NCI-H1105 treated with DMSO at 0.1 percent for 48 hours (cell line): ENCODE measurements around the gene RARB.
A peak's percentile ranks its signal among the peaks of the same experiment; 100 is the strongest.

Experiments
- DNase-seq: peaks from one replicate; lab custom pipeline; 2025; lab: John Stamatoyannopoulos, UW

The RARB gene

DNA sequence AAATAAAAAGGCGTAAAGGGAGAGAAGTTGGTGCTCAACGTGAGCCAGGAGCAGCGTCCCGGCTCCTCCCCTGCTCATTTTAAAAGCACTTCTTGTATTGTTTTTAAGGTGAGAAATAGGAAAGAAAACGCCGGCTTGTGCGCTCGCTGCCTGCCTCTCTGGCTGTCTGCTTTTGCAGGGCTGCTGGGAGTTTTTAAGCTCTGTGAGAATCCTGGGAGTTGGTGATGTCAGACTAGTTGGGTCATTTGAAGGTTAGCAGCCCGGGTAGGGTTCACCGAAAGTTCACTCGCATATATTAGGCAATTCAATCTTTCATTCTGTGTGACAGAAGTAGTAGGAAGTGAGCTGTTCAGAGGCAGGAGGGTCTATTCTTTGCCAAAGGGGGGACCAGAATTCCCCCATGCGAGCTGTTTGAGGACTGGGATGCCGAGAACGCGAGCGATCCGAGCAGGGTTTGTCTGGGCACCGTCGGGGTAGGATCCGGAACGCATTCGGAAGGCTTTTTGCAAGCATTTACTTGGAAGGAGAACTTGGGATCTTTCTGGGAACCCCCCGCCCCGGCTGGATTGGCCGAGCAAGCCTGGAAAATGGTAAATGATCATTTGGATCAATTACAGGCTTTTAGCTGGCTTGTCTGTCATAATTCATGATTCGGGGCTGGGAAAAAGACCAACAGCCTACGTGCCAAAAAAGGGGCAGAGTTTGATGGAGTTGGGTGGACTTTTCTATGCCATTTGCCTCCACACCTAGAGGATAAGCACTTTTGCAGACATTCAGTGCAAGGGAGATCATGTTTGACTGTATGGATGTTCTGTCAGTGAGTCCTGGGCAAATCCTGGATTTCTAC is at the start of gene RARB:
RARB (plus strand) TSS at position 322 of the 847 bp plus-strand sequence; CDS start at position 791, 469 bp downstream.
- peak; percentile 10 for DNase-seq

DNA sequence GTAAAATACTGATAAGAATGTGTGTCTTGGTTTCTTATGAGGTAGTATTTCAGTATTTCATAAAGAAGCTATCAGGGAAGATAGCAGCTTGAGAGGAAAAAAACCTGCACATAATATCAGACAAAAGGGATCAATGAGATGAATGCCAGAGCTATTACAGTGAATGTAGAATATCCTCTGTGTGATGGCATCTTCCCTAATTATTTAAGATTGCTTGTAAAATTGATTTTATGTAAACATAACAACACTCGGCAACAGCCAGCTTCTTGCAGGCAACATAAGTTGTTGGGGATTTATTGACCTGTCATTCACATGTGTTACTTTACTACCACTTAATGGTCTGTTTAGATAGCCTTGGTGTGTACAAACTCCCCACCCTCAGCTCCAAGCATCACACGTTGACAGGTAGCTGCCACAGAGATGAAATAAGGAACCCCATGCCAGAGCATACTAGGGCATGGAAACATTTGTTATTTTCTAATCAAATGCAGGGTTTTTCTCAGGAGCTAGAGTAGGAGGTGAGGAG is 49.2 kb upstream of the RARB start:
- DNase-seq = no peak

DNA sequence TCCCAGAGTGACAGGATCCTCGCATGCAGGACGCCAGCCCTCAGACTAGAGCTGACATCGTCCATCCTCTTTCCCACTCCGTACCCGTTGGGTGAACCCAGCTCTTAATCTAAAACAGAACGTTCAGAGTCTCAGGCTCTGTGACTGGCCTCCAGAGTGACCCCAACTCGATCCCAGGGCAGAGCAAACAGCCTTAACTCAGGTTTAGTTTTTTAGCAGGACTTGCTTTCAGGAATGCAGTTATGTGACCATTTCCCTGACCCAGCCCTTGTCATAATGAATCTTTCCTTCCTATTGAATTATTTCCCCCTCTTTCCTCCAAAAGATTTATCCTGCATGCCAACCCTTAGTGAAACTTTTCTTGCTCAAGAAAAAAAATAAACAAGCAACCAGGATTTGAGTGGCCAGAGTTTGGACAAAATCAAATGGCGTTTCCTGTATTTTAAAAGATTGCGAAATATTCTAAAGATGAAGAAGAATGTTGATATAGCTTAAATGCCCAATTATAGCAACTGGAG is 47.8 kb upstream of the RARB start:
- DNase-seq = no peak

DNA sequence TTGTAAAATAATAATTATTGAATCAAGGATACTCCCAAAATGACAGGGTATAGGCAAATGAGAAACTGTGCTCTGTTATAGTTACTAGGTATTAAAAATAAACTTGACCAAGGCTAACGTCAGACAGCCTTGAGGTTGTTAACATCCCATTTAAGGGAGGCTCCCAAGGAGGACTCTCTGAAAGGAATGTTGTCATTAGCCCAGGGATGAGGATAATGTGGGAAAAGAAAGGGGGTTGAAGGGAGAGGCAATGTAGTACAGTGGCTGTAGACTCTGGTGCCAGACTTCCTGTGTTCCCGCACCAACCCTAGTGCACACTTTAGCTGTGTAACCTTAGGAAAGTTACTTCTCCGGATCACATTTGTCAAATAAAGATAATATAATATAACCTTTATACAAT is 47.0 kb upstream of the RARB start:
- no peak for DNase-seq

DNA sequence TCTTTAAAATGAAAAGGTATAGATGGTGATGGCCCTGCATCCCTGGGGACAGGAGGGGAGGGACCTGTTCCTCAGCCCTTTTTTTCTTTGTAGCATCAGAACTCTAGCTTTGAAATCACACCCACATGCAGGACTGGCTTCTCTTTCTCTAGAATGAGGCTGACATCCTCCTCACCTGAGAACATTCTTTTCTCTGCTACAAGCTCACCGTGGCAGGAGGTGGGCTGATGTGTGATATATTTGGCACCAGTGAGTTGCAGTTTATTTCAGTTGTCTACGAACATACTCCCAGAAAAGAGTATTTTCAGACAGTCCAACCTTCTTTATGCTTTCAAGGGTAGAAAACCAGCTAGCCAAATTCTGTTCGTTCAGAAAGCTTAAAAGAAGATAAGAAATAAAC is 43.6 kb upstream of the RARB start:
- DNase-seq = no peak

DNA sequence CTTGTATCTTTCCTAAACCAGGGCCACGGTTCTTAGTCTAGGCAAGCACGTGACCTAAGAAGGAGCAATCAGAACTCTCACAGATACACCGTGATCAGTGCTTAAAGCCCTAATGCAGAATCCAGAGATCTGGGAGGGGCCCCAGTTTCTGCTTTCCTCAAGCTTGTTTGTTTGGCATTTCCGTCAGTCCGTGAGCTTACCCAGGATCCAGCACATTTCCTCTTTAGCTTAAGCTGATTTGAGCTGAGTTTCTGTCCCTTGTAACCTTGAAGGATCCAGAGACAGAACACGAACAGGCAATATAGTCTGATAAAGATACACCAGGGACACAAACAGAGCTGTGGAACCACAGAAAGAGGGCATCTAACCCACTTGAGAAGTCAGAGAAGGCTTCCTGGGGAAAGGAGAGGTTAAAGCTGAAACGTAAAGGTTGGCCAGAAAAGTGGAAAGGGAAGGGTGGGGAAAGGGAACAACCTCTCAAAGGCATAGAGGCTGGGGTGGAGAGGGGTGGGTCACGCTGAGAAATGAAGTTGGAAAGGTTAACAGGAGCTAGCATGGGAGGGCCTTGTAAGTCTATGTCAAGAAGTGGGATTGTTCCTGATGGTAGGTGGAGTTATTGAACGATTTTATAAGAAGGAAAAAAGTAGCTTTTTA is 42.1 kb upstream of the RARB start:
- no peak for DNase-seq

DNA sequence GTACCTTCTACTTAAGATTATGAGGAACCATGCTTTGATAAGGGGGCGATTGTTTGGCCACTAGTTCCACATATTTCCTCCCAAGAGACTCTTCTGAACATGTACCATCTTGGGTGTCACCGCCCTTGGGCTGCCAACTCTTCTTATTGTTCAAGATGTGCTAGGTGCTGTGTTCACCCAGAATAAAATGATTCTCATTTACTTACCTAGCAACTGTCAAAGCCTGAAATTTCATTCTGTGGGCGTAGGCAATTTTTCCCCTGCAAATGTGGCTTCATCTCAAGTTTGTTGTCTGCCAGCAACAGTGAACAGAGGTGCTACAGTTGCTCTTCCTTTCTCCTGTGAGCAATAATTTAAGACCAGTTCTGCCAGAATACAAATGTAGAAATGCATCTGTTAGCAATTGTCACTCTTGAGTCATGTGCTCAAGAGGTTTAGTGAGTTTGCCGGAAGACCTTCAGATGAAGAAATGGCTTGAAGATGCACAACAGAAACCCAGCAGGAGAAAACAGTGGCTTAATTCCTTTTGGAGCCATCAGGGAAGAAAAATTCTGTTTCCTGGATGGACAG is 41.3 kb upstream of the RARB start:
- no peak for DNase-seq

DNA sequence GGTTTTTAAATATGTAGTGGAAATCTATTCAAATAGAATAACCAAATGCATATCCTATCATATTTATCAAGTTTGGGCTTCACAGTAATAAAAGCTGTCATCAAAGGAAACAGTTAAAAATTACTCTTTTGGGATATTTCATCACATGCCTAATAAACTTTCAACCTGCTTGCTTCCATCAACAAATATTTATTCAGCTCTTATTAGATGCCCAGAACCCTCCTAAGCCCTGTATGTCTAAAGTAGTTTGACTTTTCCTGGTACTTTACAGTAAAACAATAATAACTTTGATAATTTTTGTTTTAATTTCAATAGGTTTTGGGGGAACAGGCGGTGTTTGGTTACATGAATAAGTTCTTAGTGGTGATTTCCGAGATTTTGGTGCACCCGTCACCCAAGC is 37.5 kb upstream of the RARB start:
- no peak for DNase-seq

DNA sequence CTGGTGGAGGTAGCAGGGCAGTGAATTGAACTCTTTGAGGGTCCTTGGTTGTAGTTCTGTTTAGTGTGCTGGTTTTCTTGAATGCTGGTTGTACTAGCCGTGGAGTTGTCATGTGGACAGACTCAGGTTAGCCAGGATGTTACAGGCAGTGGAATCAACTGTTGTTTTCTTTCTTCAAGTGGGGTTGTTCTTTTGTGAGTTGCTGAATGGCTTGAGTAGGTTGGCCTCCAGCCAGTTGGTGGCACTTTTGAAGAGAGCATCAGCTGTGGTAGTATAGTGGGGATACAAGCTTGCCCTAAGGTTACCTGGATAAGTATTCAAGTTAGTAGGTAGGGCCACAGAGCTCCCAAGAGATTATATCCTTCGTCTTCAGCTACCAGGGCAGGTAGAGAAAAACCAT is 31.8 kb upstream of the RARB start:
- peak; percentile 1 for DNase-seq

DNA sequence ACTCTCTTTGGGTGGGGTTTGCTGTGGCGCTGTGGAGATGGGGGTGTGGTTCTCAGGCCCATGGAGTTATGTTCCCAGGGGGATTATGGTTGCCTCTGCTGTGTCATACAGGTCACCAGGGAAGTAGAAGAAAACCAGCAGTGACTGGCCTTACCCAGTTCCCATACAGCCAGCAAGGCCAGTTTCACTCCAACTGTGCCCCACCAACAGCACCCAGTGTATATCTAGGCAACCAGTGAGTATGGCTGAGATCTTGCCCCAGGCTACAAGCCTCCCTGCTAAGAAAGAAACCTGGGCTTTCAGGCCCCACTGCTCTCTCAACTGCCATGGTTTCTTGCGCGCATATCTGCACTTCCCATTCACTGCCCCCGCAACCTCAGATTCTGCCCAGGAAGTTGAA is 31.4 kb upstream of the RARB start:
- no peak for DNase-seq

DNA sequence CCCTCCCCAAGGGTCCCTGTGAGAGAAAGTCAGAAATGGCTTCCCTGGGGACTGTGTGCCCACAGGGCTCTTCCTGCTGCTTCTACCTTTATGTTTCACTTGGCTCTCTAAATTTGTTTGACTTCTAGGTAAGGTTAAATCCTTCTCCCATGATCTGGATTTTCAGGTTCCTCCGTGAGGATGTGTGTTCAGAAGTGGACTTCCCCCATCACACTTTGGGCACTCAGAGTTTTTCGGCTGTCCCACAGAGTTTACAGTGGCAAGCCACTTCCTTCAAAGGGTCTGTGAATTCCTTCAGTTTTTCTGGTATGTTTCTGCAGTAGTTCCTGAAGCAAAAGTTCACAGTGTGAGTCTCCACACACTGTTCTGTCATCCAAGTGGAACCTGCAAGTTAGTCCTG is 30.9 kb upstream of the RARB start:
- DNase-seq = no peak

DNA sequence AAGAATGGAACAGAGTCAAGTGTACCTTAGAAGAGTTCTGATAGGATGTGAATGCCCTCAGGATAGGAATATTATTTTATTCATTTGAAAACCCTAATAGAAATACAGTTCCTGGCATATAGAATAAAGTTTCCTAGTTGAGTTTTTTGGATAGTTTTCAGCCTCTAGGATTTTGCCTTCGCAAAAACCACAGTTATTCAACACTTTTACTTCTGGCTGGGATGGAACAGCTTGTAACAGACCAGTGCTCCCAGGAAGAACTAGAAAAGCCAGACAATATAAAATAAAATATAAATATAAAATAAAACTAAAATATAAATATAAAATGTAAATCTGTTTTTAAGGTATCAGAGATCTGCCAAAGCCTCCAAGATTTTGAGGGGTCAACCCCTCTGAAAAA is 27.5 kb upstream of the RARB start:
- no peak for DNase-seq

DNA sequence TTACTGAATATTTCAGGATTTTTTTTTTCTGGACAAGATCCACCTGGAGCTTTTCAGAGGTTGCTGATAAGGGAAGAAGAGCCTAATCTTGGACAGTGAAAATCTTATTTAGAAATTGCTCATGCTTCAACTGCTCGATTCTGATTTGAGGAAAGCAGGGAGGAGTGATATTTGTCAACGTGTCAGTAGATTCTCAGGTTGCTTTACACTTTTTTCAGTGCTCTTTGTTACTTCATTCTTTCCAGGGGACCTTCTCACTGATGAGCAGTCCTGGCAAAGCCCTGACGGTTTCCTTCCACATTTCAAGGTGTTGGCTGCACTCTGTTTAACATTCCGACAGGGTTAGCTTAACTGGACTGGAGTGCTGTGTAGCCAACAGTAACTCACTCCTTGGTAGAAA is 24.1 kb upstream of the RARB start:
- no peak for DNase-seq

DNA sequence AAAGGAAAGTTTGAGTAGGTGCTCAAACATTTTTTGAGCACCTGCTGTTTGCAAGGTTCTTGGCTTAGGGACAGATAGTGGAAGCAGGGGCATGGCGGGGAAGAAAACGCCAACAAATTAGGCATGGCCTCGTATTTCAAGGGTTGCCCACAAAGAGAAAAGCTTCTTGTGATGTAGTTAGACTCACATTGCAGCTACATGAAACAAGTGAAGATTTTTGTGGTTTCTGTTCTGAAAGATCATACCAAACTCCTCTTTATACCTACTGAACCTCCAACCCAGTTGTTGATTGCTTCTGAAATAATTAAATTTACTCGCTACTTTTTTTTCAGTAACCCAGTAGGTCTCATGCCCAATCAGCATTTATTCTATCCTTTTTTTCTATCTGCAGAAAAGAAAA is 23.5 kb upstream of the RARB start:
- no peak for DNase-seq

DNA sequence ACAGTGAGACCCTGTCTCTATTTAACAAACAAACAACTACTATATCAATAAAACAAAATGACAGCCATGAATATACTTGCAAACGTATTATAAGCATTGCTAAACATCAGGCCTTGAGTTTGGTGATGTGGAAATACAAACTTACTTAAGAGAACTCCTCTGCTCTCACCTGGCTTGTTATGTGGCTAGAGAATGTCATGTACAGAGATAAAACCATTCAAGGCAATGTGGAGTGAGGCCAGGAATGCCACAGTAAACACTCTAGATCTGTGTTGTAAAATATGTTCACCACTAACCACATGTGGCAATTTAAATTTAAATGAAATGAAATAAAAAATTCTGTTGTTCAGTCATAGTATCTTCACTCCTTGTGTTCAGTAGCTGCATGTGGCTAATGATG is 22.7 kb upstream of the RARB start:
- DNase-seq = no peak

DNA sequence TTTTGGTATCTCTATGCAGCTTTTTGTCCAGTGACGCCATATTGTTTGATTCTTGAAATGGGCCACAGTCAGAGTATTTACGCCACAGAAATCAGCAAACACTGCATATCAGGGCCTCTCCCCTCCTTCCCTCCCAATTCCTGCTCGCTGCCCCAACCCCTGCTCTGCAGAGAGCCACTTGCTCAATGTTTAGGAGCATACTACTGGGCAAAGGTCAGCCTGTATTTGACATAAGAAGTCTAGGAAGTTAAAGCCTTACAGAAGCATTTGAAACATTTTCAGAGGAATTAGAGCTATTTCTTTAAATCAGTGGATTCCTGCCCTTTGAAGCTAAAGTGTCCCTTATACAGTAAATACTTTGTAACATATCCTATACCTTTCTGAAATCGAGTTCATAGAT is 17.4 kb upstream of the RARB start:
- no peak for DNase-seq

DNA sequence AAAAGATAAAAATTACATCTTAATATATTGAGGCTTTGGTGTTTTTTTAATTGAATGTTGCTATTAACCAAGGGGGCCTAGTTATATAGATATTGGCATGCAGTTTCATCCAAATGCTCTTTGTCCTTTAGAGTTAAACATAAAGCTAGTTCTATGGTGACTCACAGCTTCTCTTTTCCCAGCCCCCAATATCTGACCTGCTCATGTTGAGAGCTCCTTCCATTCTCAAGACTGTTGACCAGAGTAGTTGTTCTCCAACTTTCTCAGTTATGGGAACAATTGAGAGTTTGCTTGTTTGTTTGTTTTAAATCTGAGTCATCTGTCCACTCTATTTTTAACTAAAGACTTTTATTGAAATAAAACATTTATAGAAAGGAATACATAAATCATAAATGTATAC is 15.8 kb upstream of the RARB start:
- DNase-seq = no peak

DNA sequence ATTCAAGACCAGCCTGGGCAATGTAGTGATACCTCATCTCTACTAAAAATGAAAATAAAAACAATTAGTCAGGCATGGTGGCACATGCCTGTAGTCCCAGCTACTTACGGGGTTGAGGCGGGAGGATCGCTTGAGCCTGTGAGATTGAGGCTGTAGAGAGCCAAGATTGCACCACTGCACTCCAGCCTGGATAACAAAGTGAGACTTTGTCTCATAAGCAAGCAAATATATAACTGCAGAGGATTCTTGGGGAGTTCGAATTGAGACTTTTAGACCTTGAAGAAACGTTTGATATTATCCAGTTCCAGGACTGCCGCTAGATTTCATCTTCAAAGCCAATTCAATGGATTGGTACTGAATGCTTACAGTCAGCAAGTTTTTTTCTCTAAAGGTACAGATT is 11.9 kb upstream of the RARB start:
- DNase-seq = no peak

DNA sequence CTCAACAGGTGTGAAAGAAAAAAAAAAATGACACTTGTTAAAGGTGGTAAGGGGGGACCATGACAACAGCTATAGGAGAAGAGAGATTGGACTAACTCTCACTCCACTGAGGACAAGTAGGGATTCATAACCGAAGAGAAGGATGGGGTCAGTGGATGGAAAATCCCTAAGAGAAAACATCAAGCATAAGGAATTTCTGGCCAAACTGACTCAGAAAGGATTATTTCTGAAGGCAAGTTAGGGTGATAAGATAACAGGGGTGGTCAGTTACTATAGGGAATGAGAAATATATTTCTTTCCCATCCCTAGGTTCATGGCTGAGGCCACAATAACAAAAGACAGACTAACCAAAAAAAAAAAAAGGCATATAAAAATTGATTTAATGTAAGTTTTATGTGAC is 9.5 kb upstream of the RARB start:
- no peak for DNase-seq

DNA sequence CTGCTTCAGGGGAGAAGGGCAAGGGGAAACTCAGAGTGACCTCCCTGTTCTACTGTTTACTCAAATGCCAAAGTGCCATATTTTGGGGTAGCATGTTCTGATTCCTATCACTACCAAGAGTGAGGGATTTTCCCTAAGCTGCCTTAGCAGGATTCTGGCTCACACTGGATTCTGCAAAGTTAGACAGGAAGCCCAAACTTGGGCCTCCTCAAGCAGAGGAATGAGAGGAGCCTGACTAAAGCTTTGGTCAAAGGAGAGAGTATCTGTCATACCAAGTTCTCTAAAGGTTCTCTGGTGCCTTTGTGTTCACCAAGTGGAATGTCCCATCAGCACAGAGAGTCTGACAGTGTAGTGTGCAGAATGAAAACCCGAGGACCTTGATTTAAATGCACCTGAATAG is 8.8 kb upstream of the RARB start:
- no peak for DNase-seq

DNA sequence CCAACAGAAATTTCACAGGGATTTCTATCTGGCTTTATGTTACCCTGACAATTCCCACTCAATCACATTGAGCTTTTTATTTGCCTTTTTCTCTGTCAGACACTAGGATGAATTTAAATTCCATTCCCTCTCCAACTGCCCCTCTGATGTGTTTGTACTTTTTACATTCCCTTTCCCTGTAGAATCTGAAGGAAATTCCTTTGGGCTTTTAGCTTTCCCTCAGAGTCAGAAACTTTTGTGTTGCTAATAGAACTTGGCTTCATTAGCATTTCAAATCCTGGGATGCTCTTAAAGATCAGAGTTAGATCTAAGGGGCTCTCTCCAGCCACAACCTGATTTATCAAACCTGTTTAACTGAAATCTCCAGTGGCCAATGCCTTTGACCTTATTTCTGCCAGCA is 7.9 kb upstream of the RARB start:
- no peak for DNase-seq

DNA sequence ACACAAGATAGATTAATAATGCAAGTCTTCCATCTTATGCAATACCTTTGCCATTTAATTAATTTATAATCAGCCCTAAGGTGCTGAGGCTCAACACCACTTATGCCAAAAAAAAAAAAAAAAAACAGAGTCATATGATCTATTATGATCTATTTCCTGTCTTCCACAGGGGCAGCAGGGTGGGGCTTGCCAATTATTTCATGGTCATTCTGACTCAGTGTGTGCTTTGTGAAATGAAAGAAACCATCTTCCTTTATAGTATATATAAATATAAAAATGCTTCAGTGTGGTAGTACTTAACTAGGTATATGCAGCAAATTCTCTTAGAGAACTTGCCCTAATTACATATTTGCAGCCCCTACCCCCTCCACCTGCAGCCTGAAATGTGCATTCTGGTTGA is 7.2 kb upstream of the RARB start:
- no peak for DNase-seq

DNA sequence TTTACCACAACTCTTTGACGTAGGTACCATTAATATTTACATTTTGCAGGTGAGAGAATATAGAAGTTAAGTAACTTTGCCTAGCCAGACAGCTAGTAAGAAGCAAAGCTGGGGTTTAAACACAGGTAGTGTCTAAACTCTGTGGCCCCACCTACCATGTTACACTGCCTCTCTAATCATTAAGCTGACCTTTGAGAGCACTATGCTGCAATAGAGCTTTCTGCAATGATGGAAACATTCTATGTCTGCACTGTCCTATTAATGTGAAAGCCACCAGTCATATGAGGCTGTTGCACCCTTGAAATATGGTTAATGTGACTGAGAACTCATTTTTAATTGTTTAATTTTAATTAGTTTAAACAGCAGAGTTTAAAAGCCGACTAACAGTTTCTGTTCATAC is 6.3 kb upstream of the RARB start:
- no peak for DNase-seq
